TTC549 (cell line): ENCODE measurements around the gene PRICKLE2.

Experiments
- FAIRE-seq: peaks from 2 replicates; lab custom pipeline; 2012; peaks lifted over from hg19 to GRCh38; lab: Jason Lieb, UNC

PRICKLE2 gene

DNA sequence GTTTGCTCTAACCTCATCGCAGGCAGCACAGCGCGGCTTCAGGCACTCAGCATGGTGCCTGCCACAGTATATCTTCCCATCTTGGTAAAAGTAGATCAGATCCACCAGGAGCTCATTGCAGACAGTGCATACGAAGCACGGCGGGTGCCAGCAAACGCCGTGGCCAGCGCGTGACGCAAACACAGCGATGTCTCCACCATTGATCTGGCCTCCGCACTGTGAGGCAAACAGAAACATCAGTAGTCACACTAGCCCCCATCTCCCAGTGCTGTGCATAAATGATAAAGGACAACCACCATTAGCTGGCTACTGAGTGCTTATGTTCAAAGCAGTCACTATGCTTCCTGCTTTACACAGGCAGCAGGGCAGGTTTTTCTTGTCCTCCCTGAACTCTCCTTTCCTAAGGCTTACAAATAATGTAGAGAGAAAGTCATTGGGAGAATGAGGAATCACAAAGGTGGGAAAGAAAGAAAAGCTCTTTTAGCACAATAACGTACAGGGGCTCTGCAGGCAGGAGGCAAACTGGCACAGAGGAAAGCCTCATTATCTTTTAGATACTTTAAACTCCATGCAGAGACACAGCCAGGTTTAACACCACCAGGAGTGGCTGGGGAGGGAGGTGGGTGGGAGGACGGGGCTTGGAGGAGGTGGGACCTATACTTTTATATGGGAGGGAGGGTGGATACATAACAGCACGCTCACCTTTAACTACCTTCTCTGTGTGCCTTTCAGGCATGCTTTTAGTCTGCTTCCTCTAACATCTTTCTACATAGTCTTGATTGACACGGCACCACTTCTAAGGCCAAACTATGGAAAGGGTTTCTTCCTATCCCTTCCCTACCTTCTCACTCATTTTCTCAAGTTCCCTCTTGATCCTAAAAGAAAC lies 67.9 kb downstream of the PRICKLE2 start:
- no peak for FAIRE-seq

DNA sequence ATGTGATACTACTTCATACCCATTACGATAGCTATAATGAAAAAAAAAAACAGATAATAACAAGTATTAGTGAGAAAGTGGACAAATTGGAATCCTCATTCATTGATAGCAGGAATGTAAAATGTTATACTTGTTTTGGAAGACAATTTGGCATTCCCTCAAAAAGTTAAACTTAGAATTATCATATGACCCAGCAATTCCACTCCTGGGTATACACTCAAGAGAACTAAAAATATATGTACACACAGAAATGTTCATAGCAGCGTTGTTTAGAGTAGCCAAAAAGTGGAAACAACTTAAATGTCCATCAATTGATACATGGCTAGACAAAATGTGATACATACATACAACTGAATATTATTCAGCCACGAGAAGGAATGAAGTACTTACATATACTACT lies 69.9 kb downstream of the PRICKLE2 start:
- FAIRE-seq, result no peak

DNA sequence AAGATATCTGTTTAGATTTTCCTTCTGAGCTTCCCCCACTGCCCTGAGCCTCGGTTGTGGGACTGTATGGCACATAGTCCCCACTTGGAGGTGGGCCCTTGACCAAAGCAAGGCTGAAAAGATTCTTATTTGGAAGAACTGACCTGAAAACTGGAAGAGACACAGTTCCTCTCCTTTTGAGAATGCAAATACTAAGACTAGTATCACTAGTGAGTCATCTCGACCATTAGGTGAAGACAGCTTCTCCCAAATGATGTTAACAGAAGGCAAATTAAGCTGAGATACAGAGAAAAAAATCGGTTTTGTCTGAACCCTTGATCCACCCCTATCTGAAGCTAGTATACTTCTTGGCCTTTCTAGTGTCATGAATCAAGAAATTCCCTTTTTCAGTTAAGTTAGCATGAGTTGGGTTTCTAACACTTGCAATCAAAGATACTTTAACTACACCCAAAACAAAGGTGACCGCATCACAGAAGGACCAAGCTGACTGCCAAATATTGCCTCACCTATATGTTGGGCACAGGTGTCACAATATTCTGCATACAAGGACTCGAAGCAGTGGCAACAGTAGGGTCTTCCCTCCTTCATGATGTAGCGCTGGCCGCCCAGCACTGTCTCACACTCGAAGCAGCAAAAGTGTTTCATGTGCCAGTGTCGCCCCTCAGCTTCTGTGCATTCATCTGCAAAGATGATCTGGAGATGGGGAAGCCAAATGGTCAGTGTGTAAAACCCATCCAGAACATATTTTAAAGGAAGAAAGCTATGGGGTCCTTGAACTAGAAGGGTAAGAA lies 72.4 kb downstream of the PRICKLE2 start:
- FAIRE-seq, result no peak

DNA sequence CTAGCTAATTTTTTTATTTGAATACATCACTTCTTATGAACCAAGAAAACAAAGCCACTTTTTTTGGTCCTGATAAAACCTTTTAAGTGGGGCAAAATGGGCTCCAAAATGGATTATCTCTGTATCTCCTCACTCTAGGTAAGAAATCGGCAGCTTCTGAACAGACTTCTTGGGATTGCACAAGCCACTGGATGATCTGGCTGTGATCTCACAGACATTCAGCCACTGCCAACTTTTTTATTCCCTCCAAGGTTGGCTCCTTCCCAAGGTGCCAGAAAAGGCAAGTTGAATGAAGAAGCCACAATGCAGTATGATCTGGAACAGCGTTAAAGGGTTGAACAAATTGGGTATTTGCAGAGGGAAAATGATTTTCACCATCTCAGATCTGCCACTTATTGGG lies 73.2 kb downstream of the PRICKLE2 start:
- FAIRE-seq, result no peak

DNA sequence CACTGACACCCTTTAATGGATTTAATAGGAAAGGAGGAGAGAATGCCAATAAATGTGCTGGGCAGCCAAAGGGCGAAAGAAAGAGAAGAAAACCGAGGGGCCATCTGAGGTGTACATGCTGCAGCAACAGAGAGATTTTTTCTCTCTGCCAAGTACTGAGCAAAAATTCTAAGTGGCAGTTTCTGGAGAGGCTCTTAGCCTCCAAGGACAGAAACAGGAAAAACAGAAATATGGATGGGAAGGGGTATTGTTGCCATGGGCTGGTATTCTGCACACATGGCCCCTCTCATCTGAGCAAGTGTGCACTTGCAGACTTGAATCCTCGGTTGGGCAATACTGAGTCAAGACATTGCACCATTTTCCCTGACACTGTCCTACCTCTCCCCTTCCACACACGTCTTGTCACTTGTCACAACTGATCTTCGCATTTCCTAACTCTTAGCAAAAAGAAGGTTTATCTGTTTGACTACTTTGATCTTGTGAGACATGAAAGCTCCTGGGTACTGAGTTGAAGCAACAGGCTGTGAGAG lies 73.9 kb downstream of the PRICKLE2 start:
- FAIRE-seq, result no peak

DNA sequence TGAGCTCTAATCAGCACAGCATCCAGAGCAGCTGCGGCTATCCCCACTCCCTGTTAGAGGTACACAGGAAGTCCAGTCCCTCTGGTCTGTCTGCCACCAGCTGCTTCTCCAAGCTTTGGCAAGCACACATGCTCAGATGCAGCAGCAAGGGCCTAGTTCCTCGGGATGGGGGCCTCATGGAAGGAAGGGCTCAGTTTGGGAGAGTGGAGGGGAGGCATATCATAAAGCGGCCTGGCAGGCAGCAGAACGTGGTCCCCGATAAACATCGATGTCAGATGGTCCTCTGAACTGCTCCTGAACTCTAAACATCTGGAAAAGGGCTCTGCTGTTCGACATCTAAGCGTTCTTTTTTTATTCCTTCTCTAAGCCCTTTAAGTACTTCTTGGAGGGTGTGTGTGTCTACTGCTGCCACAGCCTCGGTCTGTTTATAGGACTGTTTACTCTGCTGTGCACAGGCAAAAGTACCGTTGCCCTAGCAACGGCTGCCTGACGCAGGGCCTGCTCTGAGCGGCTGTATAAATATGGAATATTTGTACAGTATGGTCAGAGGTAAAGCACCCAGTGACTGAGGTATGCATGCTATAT lies 74.6 kb downstream of the PRICKLE2 start:
- no peak for FAIRE-seq

DNA sequence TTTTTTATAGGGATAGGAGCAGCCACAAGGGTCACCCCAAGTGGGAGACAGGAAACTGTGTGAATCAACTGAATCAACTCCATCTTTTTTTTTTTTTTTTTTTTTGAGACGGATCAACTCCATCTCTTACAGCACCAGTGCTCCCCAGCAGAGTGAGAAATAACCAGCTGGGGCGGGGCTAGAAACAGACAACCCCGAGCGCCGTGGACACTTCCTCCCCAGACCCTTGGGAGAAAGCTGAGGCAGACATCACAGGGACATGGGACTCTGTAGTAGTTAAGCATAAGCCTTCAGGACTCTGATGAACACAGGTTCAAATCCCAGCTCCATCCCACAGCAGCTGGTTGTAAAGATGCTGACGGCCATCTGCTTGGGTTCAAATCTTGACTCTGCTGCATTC lies 75.4 kb downstream of the PRICKLE2 start:
- FAIRE-seq, result no peak

DNA sequence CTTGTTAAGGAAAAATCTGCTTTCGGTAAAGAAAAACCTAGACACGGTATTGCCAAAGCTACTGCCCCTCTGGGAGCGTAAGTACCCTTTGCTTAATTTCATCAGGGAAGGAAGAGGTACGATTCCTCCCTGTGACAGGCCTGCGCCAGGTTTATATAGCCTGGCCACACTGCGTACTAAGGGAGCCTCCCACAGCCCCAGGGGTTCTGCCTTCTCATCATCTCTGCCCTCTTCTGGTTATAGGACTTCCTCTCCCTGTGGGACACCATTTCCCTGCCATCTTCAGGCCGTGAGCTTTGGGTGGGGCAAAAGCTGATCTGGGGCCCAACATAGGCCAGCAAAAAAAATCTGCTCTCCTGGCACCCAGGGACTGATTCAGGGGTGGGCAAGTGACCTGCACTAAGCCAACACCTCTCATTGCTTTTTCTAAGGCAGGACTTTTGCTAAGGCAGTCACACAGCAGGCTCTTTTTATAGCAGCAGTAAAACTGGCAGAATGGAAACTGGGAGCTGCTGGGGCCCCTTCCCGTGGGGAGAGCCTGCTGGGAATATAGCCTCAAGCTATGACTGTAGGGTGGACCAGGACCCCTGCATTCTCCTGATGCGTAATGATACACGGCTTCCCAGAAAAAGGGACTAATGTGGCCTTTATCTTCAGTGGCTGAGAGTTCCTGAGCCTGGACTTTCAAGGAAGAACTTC lies 76.2 kb downstream of the PRICKLE2 start:
- no peak for FAIRE-seq

DNA sequence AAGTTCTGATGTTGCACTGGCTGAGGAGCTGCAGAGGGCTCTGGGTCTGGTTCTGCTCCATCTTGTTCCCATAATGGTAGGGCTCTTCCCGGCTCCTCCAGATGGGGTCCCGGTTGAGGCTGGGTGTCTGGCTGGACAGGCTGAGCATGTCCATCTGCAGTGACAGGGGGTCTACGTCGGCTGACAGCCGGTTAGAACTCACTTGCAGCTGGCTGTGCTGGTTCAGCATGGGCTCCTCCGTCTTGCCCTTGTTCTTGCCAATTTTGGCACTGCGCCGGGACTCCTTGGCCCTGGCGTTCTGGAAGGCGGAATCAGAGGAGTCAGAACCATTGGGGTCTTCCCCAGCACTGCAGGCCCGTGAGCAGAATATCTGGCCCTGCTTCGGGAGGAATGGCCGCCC lies 78.1 kb downstream of the PRICKLE2 start:
- no peak for FAIRE-seq

DNA sequence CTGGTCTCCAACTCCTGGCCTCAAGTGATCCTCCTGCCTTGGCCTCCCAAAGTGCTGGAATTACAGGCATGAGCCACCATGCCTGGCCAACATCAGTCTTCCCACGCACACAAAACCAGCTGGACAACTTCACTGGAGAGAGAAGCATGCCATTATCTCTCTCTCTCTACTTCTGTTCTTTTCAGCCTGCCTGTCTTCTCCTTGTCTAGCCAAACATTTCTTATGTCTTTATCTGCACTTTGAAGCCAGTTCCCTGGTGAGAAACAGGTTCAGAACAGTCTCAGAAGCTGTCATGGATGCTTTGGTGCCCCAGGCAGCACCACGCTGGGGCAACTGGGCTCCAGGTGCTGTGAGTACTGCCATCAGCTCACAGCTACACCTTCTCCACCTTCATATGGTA lies 79.8 kb downstream of the PRICKLE2 start:
- FAIRE-seq, result no peak

DNA sequence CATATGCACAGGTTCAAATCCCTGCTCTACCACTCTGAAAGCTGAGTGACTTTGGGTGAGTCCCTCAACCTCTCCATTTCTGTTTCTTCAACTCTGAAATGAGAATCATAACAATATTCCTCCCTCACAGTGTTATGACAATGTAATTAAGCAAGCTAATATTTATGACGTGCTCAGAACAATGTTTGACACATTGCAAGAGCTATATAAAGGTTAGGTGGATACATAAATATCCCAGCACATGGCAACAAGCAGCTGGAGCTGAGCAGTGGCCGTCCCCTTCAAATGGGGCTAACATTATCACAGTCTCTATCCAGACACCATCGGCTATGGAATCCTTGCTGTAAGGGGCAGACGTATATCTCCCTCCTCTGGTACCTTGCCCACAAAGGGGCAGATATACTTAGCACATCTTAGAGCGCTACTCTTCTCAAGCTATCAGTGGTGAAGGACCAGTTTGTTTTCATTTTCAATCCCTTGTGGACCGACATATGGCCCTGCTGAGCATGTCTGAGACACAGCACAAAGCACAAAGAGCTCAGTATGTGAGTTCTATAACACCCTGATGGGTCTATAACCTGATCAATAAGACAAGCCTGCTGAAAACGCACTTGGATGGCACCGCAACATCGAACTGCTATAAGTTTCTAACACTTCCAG lies 80.9 kb downstream of the PRICKLE2 start:
- FAIRE-seq, result no peak

DNA sequence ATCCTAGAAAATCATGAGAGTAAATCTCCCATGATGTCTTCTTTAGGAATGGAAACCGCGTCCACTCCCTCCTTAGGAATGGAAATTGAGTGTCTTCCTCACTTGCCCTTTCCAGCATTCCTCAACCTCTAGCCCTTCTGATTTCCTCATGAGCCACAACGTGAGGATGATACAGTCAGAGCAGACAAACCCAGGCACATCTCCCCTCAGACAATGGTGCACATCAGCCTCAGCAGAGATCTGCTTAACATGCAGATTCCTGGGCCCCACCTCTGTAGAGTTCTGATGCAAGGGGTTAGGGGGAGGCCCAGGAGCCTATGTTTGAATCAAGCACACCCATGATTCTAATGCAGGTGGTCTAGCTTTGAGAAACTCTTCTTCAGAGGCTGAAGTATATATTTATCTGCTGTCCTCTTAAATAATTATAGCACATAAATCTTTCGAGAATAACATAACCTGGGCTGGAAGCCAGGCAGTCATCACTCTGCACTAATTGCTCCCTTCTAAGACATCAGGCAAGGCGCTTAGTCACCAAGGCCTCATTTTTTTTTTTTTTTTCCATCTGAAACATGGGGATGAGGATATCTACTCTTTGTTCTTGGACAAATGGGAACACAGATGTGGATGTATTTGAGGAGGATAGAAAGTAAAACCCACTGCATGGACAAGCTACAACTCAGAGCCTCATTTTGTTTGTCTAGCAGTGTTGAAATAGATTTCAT lies 81.7 kb downstream of the PRICKLE2 start:
- FAIRE-seq, result no peak

DNA sequence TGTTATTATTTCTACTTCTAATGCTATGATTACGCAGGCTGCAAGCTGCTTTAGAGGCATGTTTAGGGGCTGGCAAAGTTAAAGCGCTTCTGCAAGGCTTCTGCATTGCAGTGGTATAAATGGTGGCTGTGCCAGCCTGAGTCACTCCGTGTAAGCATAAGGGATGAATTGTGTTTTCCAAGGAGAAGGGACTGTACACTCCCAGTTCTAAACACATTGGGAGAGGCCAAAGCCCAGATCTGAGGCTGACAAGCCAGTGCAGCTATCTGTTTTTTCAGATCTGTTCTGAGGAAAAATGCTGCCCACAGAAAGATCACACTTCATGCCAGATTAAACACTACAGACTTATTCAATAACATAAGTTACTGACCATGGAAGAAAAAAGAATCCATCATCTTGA lies 83.8 kb downstream of the PRICKLE2 start:
- no peak for FAIRE-seq

DNA sequence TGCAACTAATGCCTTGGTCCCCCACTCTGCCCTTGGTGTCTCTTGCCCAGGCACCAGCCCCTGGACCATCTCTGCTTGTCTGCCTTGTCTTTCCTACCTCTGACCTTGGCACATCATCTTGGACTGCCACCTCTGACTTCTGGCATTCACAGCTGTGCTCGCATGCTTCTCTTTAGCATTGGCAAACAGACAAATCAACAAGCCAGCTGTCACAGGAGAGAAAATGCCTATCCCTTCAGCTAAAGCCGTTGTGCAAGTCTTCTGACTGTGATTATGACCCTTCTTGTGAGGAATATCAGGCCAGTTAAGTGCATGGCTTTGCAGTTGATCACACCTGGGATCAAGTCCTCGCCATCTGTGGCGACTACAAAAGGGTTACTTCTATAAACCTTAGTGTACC lies 84.6 kb downstream of the PRICKLE2 start:
- FAIRE-seq, result no peak

DNA sequence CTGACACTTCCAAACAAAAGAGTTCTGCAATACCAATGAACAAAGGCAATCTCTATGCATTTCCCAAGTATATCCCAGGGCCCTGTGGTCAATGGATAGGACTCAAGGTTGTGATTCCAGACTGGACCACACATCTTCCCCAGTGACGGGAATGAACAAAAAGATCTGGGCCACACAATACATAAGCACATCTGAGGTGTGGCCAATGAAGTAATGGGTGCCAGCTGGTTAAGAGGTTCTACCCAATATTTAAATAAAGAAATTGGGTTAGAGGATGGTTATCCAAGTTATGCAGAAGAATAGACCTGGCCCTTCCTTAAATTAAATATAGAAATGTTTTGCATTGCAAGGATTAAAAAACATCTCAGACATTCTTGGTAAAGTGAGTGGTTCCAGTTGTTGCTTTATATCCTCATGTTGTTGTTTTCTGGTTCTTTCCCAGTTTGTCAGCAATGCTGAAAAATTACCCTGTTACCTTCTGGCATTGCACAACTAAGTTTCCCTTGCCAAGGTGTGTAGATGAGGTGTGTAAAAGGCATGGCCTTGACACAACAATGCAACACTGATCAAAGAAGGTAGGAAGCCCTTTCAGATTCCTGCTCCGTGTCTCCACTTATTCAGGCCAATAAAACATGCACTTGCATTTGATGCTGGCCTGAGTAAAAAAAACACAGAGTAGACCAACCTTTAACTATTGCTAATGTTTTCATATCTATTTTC lies 86.5 kb downstream of the PRICKLE2 start:
- FAIRE-seq, result no peak

DNA sequence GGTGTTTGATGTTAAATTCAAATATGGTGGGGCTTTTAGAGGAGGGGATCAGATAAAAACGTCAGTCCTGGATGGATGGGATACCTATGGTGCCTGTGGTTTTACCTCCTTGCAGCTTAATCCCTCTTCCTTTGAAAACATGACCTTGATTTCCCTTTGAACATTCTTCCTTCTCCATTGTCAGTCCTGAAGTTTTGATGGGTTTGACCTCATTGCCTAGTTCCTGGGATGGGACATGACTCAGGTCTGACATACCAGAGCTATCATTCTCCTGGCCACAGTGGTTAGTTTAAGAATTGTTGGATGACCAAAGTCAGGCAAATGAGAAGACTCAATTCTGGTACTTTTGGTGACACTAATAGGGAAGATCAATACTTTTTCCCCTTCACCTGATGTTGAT lies 87.2 kb downstream of the PRICKLE2 start:
- FAIRE-seq, result no peak

DNA sequence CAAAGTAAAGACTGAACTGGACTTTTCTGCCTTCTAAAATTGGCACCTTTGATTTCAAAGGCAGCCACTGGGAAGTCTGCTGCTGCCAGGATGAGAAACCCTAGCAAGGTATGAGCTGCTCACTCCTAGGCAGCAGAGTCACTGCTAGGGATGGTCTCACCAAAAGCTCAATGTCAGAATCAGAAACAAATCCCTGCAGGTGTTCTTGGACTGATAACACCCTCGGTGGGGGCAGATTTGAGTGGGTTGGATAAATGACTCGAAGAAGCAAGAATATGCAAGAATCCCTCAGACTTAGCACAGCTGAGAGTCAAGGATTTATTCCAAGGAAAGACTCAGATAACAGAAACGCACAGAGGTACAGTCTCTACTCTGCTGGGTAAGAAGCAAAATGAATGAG lies 90.4 kb downstream of the PRICKLE2 start:
- FAIRE-seq, result no peak

DNA sequence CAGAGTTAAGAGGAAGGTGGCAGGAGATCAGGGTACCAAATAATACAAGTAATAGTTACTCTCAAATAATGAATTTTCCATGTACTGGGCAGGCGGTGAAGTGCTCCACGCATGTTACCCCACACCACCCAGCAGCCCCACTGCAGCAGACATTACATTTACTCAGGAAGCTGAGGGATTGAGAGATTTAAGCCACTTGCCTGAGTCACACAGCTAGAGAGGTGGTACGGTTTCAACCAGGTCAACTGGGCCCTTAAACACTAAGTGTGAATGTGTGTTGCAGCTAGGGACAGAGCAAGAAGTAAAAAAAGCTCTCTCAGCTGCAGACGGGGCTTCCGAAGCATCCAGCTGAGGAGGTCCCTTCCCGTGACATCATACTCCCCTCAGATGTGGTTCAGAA lies 91.3 kb downstream of the PRICKLE2 start:
- FAIRE-seq, result no peak

DNA sequence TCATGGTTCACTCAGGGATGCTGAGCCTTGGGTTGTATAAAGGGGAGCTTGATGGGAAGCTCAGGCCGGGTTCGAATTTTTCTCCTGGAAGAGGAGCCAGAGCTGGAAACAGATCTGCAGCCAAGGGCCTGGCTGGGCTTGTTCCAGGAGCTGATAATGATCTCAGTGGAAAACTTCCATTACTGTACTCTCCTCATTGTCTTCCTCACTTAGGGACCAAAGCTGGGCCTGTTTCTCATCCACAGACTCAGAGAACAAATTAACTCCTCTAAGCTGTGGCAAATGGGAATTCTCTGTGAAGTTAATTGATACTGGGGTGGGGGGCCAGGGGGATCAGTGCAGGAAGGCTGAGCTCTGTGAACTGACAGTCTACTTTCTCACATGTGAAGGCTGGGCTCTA lies 92.0 kb downstream of the PRICKLE2 start:
- no peak for FAIRE-seq

DNA sequence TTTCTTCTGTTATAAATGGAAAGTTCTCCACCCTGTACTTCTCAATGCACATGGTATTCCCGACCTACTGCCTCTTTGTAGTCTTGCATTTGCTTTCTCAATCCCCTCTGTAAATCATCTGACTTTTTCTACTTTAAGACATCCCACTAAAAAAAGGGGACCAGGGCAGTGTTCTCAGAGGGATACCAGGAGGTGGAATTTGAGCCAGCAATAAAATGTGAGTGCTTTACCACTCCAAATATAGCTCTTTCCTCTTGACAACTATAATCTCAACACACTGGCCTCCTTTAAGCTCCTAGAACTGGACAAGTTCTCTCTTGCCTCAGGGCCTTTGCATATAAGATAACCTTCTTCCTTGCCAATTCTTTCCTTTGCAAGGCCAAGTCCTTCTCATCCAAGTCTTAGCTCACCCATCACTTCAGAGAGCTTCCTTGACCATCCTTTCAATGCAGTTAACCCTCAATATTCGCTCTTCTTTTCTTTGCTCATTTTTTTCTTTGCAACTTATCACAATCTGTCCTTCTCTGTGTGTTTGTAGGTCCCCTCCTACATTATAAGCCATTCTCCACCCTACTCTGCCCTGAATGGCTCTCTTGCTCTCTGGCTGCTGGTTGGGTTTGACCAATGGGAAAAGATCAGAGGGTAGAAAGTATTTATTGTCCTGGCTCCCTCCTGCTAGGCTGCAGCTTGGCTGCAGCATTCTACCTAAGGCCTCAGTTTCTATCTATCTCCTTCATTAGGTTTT lies 93.4 kb downstream of the PRICKLE2 start:
- no peak for FAIRE-seq
